Caco-2 (cell line): ENCODE data around the gene ALK. TPM values are rescaled to one million over a fixed set of nuclear protein-coding genes. Genes with fewer than 3 reads are reported as not detected.

Source experiments
- BruUV-seq: library from RNA; stranded (reverse); fragments of 400-500 nt; replicated peaks from 2 replicates; lab custom pipeline; 2021; lab: Mats Ljungman, UMichigan
- CTCF ChIA-PET: fragments of 300-600 bp; sonication (Branson Sonifier 250); formaldehyde crosslinking; loops from one replicate; lab custom pipeline; 2022; ENCODE audit warnings: antibody characterized with exemption; lab: Charles Lee
- POLR2A ChIA-PET: fragments of 300-600 bp; sonication (Branson Sonifier 250); formaldehyde crosslinking; loops from one replicate; lab custom pipeline; 2022; ENCODE audit warnings: antibody characterized with exemption; lab: Charles Lee
- DNase-seq, 2 experiments: peaks; one replicate each; pipeline versions ENCODE4 v3.0.0 to v3.0.0-alpha.2; 2020 to 2022
- H3K27me3 ChIP-seq: replicated peaks from 2 replicates; pipeline ENCODE4 v1.6.0; 2011; ENCODE audit warnings: low read length; ENCODE audit not compliant: control insufficient read depth, insufficient read depth
- H3K36me3 ChIP-seq: 2 replicates; pipeline ENCODE4 v1.5.1; 2011; ENCODE audit warnings: low read length; ENCODE audit not compliant: control insufficient read depth, insufficient read depth
- H3K4me1 ChIP-seq: fragments of 250-450 bp; sonication (Bioruptor Pico); 2 replicates; pipeline ENCODE4 v1.5.1; 2020; ENCODE audit warnings: mild to moderate bottlenecking
- H3K4me3 ChIP-seq: 2 replicates; pipeline ENCODE4 v1.5.1; 2011; ENCODE audit warnings: low read depth, mild to moderate bottlenecking, control low read depth, low read length
- H3K9me3 ChIP-seq: fragments of 250-450 bp; sonication (Bioruptor Pico); 2 replicates; pipeline ENCODE4 v1.5.1; 2020; ENCODE audit warnings: mild to moderate bottlenecking, moderate library complexity
- H3K27ac Mint-ChIP-seq: one replicate; pipeline ENCODE4 v1.8.0; 2022; ENCODE audit warnings: mixed read lengths; ENCODE audit not compliant: unreplicated experiment
- H3K27me3 Mint-ChIP-seq: one replicate; pipeline ENCODE4 v1.8.0; 2022; ENCODE audit warnings: mixed read lengths; ENCODE audit not compliant: insufficient read depth, unreplicated experiment
- H3K36me3 Mint-ChIP-seq: one replicate; pipeline ENCODE4 v1.8.0; 2022; ENCODE audit warnings: mild to moderate bottlenecking, mixed read lengths; ENCODE audit not compliant: insufficient read depth, unreplicated experiment
- H3K4me1 Mint-ChIP-seq: one replicate; pipeline ENCODE4 v1.8.0; 2022; ENCODE audit warnings: low read depth, mixed read lengths; ENCODE audit not compliant: unreplicated experiment
- H3K4me3 Mint-ChIP-seq: one replicate; pipeline ENCODE4 v1.8.0; 2022; ENCODE audit warnings: mild to moderate bottlenecking, moderate library complexity, mixed read lengths; ENCODE audit not compliant: unreplicated experiment
- H3K9me3 Mint-ChIP-seq: one replicate; pipeline ENCODE4 v1.8.0; 2022; ENCODE audit warnings: mixed read lengths; ENCODE audit not compliant: unreplicated experiment
- intact Hi-C: fragments of 100-400 bp; cut with micrococcal nuclease; formaldehyde crosslinking; loops from one replicate; pipeline ENCODE4 v1.10.0; 2022; ENCODE audit not compliant: unreplicated experiment
- total RNA-seq: library from RNA; stranded (reverse); gene quantifications from 2 replicates; pipeline ENCODE4 v1.2.3, GENCODE V29; 2022
- TF ChIP-seq, protein P1 (sequence below), 2 experiments: fragments of 200-600 bp in 1 of 2; IDR thresholded peaks; 1 replicate in 1 of 2; 2 replicates in 1 of 2; pipeline versions ENCODE4 v1.5.1 to v1.8.0; 2011 to 2022; ENCODE audit warnings: antibody characterized with exemption in 1 of 2, control low read depth in 1 of 2, inconsistent platforms in 1 of 2, low read depth in 1 of 2, low read length in 1 of 2, mild to moderate bottlenecking in 1 of 2, moderate library complexity in 1 of 2; ENCODE audit not compliant: insufficient read depth in 1 of 2, severe bottlenecking in 1 of 2, unreplicated experiment in 1 of 2

Gene ALK
- total RNA-seq, 1 experiment from 2014 or later = 0.11 TPM

GRCh38 chr2:29307519-29307918, 613.9 kb downstream of the ALK start:
- H3K36me3 Mint-ChIP-seq = peaks cover 4% of the 10 kb centered on the region
- H3K4me1 Mint-ChIP-seq = no peaks in the 10 kb centered on the region
- intact Hi-C loops = loop anchor here (10.0 kb wide), 1 partner anchor 537 kb away; no protein-coding TSS in a partner anchor
- Histone ChIP-seq H3K4me3 (no peak overlapping the region), H3K36me3 (no peaks in the 10 kb centered on the region), H3K9me3 (no peaks in the 10 kb centered on the region), H3K27me3 (no peaks in the 10 kb centered on the region; the same call in 1 of the 2 replicates), H3K4me1 (no peaks in the 10 kb centered on the region)
- H3K4me3 Mint-ChIP-seq = no peak overlapping the region
- no peak overlapping the region for H3K27ac Mint-ChIP-seq
- BruUV-seq = no TSS peak
- ChIA-PET CTCF (no interaction called here), POLR2A (no interaction called here)
- no peaks in the 10 kb centered on the region for H3K9me3 Mint-ChIP-seq
- peaks cover 18% of the 10 kb centered on the region for H3K27me3 Mint-ChIP-seq
- TF ChIP-seq, protein P1, sequence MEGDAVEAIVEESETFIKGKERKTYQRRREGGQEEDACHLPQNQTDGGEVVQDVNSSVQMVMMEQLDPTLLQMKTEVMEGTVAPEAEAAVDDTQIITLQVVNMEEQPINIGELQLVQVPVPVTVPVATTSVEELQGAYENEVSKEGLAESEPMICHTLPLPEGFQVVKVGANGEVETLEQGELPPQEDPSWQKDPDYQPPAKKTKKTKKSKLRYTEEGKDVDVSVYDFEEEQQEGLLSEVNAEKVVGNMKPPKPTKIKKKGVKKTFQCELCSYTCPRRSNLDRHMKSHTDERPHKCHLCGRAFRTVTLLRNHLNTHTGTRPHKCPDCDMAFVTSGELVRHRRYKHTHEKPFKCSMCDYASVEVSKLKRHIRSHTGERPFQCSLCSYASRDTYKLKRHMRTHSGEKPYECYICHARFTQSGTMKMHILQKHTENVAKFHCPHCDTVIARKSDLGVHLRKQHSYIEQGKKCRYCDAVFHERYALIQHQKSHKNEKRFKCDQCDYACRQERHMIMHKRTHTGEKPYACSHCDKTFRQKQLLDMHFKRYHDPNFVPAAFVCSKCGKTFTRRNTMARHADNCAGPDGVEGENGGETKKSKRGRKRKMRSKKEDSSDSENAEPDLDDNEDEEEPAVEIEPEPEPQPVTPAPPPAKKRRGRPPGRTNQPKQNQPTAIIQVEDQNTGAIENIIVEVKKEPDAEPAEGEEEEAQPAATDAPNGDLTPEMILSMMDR (IDR thresholded peaks at IDR 0.05; ENCODE audit: insufficient read depth in 1 of 2, low read depth in 1 of 2, low read length in 1 of 2, severe bottlenecking in 1 of 2, unreplicated experiment in 1 of 2) = no peak
- no peak for DNase-seq

- ChIA-PET POLR2A (no interaction called here), CTCF (no interaction called here)
- DNase-seq = no peak
- H3K27ac Mint-ChIP-seq = no peak overlapping the region
- no peaks in the 10 kb centered on the region for H3K36me3 ChIP-seq
- no peaks in the 10 kb centered on the region for H3K36me3 Mint-ChIP-seq
- no peaks in the 10 kb centered on the region for H3K27me3 ChIP-seq
- H3K9me3 Mint-ChIP-seq = no peaks in the 10 kb centered on the region
- H3K4me1 ChIP-seq = no peaks in the 10 kb centered on the region
- no peak overlapping the region for H3K4me3 ChIP-seq
- TF ChIP-seq, protein P1 (IDR thresholded peaks at IDR 0.05; ENCODE audit: insufficient read depth in 1 of 2, low read depth in 1 of 2, low read length in 1 of 2, severe bottlenecking in 1 of 2, unreplicated experiment in 1 of 2) = no peak
- no TSS peak for BruUV-seq
- H3K9me3 ChIP-seq = no peaks in the 10 kb centered on the region
- no peaks in the 10 kb centered on the region for H3K4me1 Mint-ChIP-seq
- H3K27me3 Mint-ChIP-seq = peaks cover 17% of the 10 kb centered on the region
- H3K4me3 Mint-ChIP-seq = no peak overlapping the region
- intact Hi-C loops = loop anchor here (10.0 kb wide), 1 partner anchor 539 kb away; no protein-coding TSS in a partner anchor
These were observed 615.6 kb downstream of the ALK start for GRCh38 chr2:29305762-29306161.

- intact Hi-C loops = loop anchor here (10.0 kb wide), 1 partner anchor 540 kb away; no protein-coding TSS in a partner anchor
- BruUV-seq = no TSS peak
- Histone ChIP-seq H3K4me1 (no peaks in the 10 kb centered on the region), H3K4me3 (no peak overlapping the region), H3K9me3 (no peaks in the 10 kb centered on the region), H3K27me3 (no peaks in the 10 kb centered on the region), H3K36me3 (no peaks in the 10 kb centered on the region)
- Mint-ChIP-seq H3K4me1 (no peaks in the 10 kb centered on the region), H3K27ac (no peak overlapping the region), H3K9me3 (no peaks in the 10 kb centered on the region), H3K36me3 (no peaks in the 10 kb centered on the region), H3K4me3 (no peak overlapping the region), H3K27me3 (peaks cover 18% of the 10 kb centered on the region)
- POLR2A ChIA-PET = no interaction called here
- CTCF ChIA-PET = no interaction called here
- TF ChIP-seq, protein P1 (IDR thresholded peaks at IDR 0.05; ENCODE audit: insufficient read depth in 1 of 2, low read depth in 1 of 2, low read length in 1 of 2, severe bottlenecking in 1 of 2, unreplicated experiment in 1 of 2) = no peak
- DNase-seq = no peak
These were observed 616.9 kb downstream of the ALK start for GRCh38 chr2:29304399-29305060.
